Prostate gland (tissue), 2 donors: ENCODE measurements around the gene NUMB.

ENCODE experiments used
- CTCF ChIP-seq, 4 experiments: fragments of 200-600 bp in 2 of 4; fragments of 450-650 bp in 2 of 4; sonication (generic) in 2 of 4; IDR thresholded peaks; 1 replicate in 3 of 4; 2 replicates in 1 of 4; pipeline ENCODE4 v1.5.1; 2016 to 2019; ENCODE audit warnings: antibody characterized with exemption in 4 of 4, mild to moderate bottlenecking in 2 of 4, moderate library complexity in 2 of 4
- POLR2A ChIP-seq: fragments of 450-650 bp; IDR thresholded peaks from one replicate; pipeline ENCODE4 v1.6.1; 2016; ENCODE audit warnings: antibody characterized with exemption, mild to moderate bottlenecking

- TF ChIP-seq POLR2A, result no peak
- TF ChIP-seq CTCF (IDR thresholded peaks at IDR 0.05), result no peak
These were observed 88.9 kb downstream of the NUMB start for GRCh38 chr14:73369428-73369827.
